ENCODE measurements around the gene AKAP9.
A peak's percentile ranks its signal among the peaks of the same experiment; 100 is the strongest.

AKAP9 gene

DNA sequence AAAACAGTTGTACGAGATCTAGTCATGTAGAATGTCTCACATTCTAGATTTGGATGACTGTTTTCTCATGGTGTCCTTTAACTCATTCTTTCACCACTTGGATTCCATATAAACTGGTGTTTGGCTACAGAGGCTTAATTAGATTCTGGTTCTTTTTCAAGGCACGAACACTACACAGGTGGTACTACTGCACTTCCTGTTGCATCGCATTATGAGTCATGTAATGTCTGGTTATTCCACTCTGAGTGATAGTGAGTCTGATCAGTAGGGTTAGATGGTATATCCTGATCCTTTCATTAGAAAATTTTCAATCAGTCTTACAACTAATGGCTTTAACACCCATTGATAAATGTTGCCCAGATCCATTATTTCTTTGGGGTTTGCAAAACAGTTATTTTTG is 11.2 kb upstream of the AKAP9 start:
- Histone ChIP-seq H3K18ac (ENCODE audit: low read length) (no peak overlapping the region), H2BK120ac (ENCODE audit: insufficient read depth, low read length, poor library complexity) (no peak overlapping the region), H2BK12ac (ENCODE audit: low read length) (no peak overlapping the region), H3K4ac (ENCODE audit: low read depth, low read length) (no peak overlapping the region), H3K27me3 (ENCODE audit: insufficient read depth, low read length) (no peaks in the 10 kb centered on the region), H3K27ac (ENCODE audit: low read depth, low read length) (no peak overlapping the region), H3K14ac (ENCODE audit: low read length) (no peak overlapping the region), H3K79me2 (ENCODE audit: control insufficient read depth, insufficient read depth, low read length, poor library complexity) (no peaks in the 10 kb centered on the region), H2AFZ (ENCODE audit: insufficient read depth, low read length, poor library complexity) (no peak overlapping the region), H3K4me2 (ENCODE audit: low read length) (no peak overlapping the region), H4K91ac (ENCODE audit: low read depth, low read length) (no peak overlapping the region), H3K79me1 (ENCODE audit: low read length) (no peaks in the 10 kb centered on the region), H3K4me3 (ENCODE audit: low read depth, low read length) (no peak overlapping the region), H3K9ac (ENCODE audit: low read length) (no peak overlapping the region), H3K9me3 (ENCODE audit: insufficient read depth, low read depth, low read length) (no peaks in the 10 kb centered on the region), H3K4me1 (ENCODE audit: control insufficient read depth in 1 of 2, insufficient read depth in 2 of 2, low read length in 2 of 2) (no peaks in the 10 kb centered on the region), H2BK5ac (ENCODE audit: low read depth, low read length, poor library complexity) (no peak overlapping the region), H4K12ac (ENCODE audit: low read depth, low read length) (no peak overlapping the region), H4K8ac (ENCODE audit: low read depth, low read length) (no peak overlapping the region), H3K36me3 (ENCODE audit: control insufficient read depth in 1 of 2, insufficient read depth in 2 of 2, low read length in 2 of 2) (no peaks in the 10 kb centered on the region), H3K23ac (ENCODE audit: low read length) (no peak overlapping the region), H2AK5ac (ENCODE audit: low read length) (no peak overlapping the region)
- no CpG with 5 or more reads among the region's 3 CpGs for WGBS (ENCODE audit: extremely low coverage, insufficient coverage, insufficient read length)
- no peak for DNase-seq

DNA sequence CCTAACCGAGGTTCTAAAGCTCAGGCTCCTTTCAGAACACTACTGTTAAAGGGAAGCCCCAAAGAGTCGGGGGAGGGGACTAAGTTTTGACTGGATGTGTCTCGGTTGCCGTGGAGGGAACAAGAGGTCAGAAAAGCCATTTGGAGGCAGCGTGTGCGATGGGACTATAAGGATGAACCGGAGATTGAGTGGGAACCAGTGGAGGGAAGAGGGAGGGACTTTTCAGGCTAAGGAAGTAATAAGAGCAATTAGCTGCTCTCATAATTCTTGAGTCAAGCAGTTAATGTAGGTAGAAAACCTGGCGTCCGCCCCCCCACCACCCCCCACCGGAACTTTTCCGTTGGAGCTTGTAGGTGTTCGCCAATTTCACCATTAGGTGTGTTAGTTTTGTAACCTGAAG is 491 bp upstream of the AKAP9 start:
- peaks cover 9% of the 10 kb centered on the region for H3K79me1 ChIP-seq (ENCODE audit: low read length)
- H3K14ac ChIP-seq (ENCODE audit: low read length), result no peak overlapping the region
- no peaks in the 10 kb centered on the region for H3K27me3 ChIP-seq (ENCODE audit: insufficient read depth, low read length)
- H4K12ac ChIP-seq (ENCODE audit: low read depth, low read length), result no peak overlapping the region
- H3K36me3 ChIP-seq (ENCODE audit: control insufficient read depth in 1 of 2, insufficient read depth in 2 of 2, low read length in 2 of 2), result no peaks in the 10 kb centered on the region
- H3K4me2 ChIP-seq (ENCODE audit: low read length), result peak overlapping the region; percentile 100
- H3K9ac ChIP-seq (ENCODE audit: low read length), result no peak overlapping the region
- peak overlapping the region; percentile 95 for H4K8ac ChIP-seq (ENCODE audit: low read depth, low read length)
- WGBS (ENCODE audit: extremely low coverage, insufficient coverage, insufficient read length), result no CpG with 5 or more reads among the region's 12 CpGs
- H2AK5ac ChIP-seq (ENCODE audit: low read length), result no peak overlapping the region
- H3K9me3 ChIP-seq (ENCODE audit: insufficient read depth, low read depth, low read length), result no peaks in the 10 kb centered on the region
- H2AFZ ChIP-seq (ENCODE audit: insufficient read depth, low read length, poor library complexity), result peak overlapping the region; percentile 87
- H2BK120ac ChIP-seq (ENCODE audit: insufficient read depth, low read length, poor library complexity), result no peak overlapping the region
- H3K18ac ChIP-seq (ENCODE audit: low read length), result no peak overlapping the region
- no peak overlapping the region for H2BK12ac ChIP-seq (ENCODE audit: low read length)
- H3K4me3 ChIP-seq (ENCODE audit: low read depth, low read length), result peak overlapping the region; percentile 88
- H3K4ac ChIP-seq (ENCODE audit: low read depth, low read length), result no peak overlapping the region
- H3K27ac ChIP-seq (ENCODE audit: low read depth, low read length), result peak overlapping the region; percentile 84
- no peaks in the 10 kb centered on the region for H3K4me1 ChIP-seq (ENCODE audit: control insufficient read depth in 1 of 2, insufficient read depth in 2 of 2, low read length in 2 of 2)
- H4K91ac ChIP-seq (ENCODE audit: low read depth, low read length), result peak overlapping the region; percentile 18
- peaks cover 5% of the 10 kb centered on the region for H3K79me2 ChIP-seq (ENCODE audit: control insufficient read depth, insufficient read depth, low read length, poor library complexity)
- peak overlapping the region; percentile 26 for H2BK5ac ChIP-seq (ENCODE audit: low read depth, low read length, poor library complexity)
- peak; percentile 3 to 36 for DNase-seq
- H3K23ac ChIP-seq (ENCODE audit: low read length), result no peak overlapping the region

DNA sequence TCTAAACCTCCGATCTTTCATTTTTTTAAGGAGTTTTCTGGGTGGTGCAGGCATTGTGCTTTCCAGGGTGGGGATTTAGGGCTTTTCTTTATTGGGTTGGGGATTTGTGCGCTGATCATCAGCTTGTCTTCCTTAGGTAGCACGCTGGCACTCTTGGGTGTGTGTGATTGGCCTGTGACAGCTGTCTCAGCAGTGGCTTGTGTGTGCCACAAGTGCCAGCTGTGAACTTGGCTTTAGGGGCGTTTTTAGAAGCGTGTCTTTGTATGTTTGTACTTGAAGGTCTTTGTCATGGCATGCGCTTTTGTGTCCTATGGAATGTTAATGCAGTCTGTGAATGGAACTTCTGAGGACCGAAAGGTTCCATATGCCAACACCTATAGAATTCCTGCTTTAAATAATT is 788 bp downstream of the AKAP9 start:
- Histone ChIP-seq H3K4me1 (ENCODE audit: control insufficient read depth in 1 of 2, insufficient read depth in 2 of 2, low read length in 2 of 2) (no peaks in the 10 kb centered on the region), H3K4ac (ENCODE audit: low read depth, low read length) (peak overlapping the region; percentile 80), H2BK120ac (ENCODE audit: insufficient read depth, low read length, poor library complexity) (no peak overlapping the region), H3K27me3 (ENCODE audit: insufficient read depth, low read length) (no peaks in the 10 kb centered on the region), H3K4me2 (ENCODE audit: low read length) (peak overlapping the region; percentile 100), H2AK5ac (ENCODE audit: low read length) (no peak overlapping the region), H4K91ac (ENCODE audit: low read depth, low read length) (peak overlapping the region; percentile 15), H2BK12ac (ENCODE audit: low read length) (no peak overlapping the region), H3K27ac (ENCODE audit: low read depth, low read length) (peak overlapping the region; percentile 84), H3K9ac (ENCODE audit: low read length) (peak overlapping the region; percentile 83), H2AFZ (ENCODE audit: insufficient read depth, low read length, poor library complexity) (peak overlapping the region; percentile 87), H2BK5ac (ENCODE audit: low read depth, low read length, poor library complexity) (no peak overlapping the region), H3K18ac (ENCODE audit: low read length) (no peak overlapping the region), H3K79me2 (ENCODE audit: control insufficient read depth, insufficient read depth, low read length, poor library complexity) (peaks cover 5% of the 10 kb centered on the region), H3K23ac (ENCODE audit: low read length) (no peak overlapping the region), H4K12ac (ENCODE audit: low read depth, low read length) (no peak overlapping the region), H4K8ac (ENCODE audit: low read depth, low read length) (peak overlapping the region; percentile 95), H3K9me3 (ENCODE audit: insufficient read depth, low read depth, low read length) (no peaks in the 10 kb centered on the region), H3K36me3 (ENCODE audit: control insufficient read depth in 1 of 2, insufficient read depth in 2 of 2, low read length in 2 of 2) (no peaks in the 10 kb centered on the region), H3K79me1 (ENCODE audit: low read length) (peaks cover 9% of the 10 kb centered on the region), H3K14ac (ENCODE audit: low read length) (peak overlapping the region; percentile 32), H3K4me3 (ENCODE audit: low read depth, low read length) (peak overlapping the region; percentile 77)
- peak; percentile 7 to 33 for DNase-seq
- no CpG with 5 or more reads among the region's 7 CpGs for WGBS (ENCODE audit: extremely low coverage, insufficient coverage, insufficient read length)

DNA sequence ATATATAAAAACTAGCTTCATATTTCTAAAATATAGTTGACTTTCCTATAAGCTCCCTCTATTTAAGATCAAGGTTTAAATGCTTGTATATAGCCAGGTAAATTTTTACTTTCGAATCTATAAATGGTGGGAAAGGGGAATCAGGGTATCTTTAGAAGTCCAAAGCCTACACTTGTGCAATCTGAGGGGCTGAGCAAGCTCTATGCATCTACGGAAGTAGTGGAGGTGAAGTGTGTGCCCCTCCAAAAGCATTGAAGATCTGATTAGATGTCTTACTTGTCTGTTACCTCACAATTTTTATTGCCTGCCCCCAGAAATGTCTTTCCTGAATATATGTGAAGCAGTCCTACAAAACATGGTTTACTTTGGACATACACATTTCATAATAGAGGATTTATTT is 1.6 kb downstream of the AKAP9 start:
- no peak overlapping the region for H3K18ac ChIP-seq (ENCODE audit: low read length)
- no CpG with 5 or more reads among the region's 2 CpGs for WGBS (ENCODE audit: extremely low coverage, insufficient coverage, insufficient read length)
- no peak overlapping the region for H2BK12ac ChIP-seq (ENCODE audit: low read length)
- DNase-seq, result no peak
- no peaks in the 10 kb centered on the region for H3K27me3 ChIP-seq (ENCODE audit: insufficient read depth, low read length)
- no peak overlapping the region for H2BK120ac ChIP-seq (ENCODE audit: insufficient read depth, low read length, poor library complexity)
- no peak overlapping the region for H3K27ac ChIP-seq (ENCODE audit: low read depth, low read length)
- H3K79me1 ChIP-seq (ENCODE audit: low read length), result peaks cover 9% of the 10 kb centered on the region
- H3K9ac ChIP-seq (ENCODE audit: low read length), result no peak overlapping the region
- no peak overlapping the region for H4K91ac ChIP-seq (ENCODE audit: low read depth, low read length)
- no peak overlapping the region for H2AK5ac ChIP-seq (ENCODE audit: low read length)
- H2AFZ ChIP-seq (ENCODE audit: insufficient read depth, low read length, poor library complexity), result no peak overlapping the region
- no peaks in the 10 kb centered on the region for H3K9me3 ChIP-seq (ENCODE audit: insufficient read depth, low read depth, low read length)
- no peak overlapping the region for H2BK5ac ChIP-seq (ENCODE audit: low read depth, low read length, poor library complexity)
- peak overlapping the region; percentile 58 for H3K4ac ChIP-seq (ENCODE audit: low read depth, low read length)
- H4K8ac ChIP-seq (ENCODE audit: low read depth, low read length), result no peak overlapping the region
- H3K14ac ChIP-seq (ENCODE audit: low read length), result no peak overlapping the region
- no peak overlapping the region for H4K12ac ChIP-seq (ENCODE audit: low read depth, low read length)
- no peak overlapping the region for H3K4me3 ChIP-seq (ENCODE audit: low read depth, low read length)
- H3K36me3 ChIP-seq (ENCODE audit: control insufficient read depth in 1 of 2, insufficient read depth in 2 of 2, low read length in 2 of 2), result no peaks in the 10 kb centered on the region
- H3K23ac ChIP-seq (ENCODE audit: low read length), result no peak overlapping the region
- H3K4me2 ChIP-seq (ENCODE audit: low read length), result peak overlapping the region; percentile 10
- H3K79me2 ChIP-seq (ENCODE audit: control insufficient read depth, insufficient read depth, low read length, poor library complexity), result peaks cover 5% of the 10 kb centered on the region
- no peaks in the 10 kb centered on the region for H3K4me1 ChIP-seq (ENCODE audit: control insufficient read depth in 1 of 2, insufficient read depth in 2 of 2, low read length in 2 of 2)

Measured in trophoblast cell (in vitro differentiated cells and primary cell).